H1 (cell line): ENCODE measurements around the gene PRPF6. TPM values are rescaled to one million over a fixed set of nuclear protein-coding genes. Genes with fewer than 3 reads are reported as not detected.

Experiments used
- CTCF ChIA-PET: fragments of 300-600 bp; sonication (Branson Sonifier 250); formaldehyde crosslinking; loops from one replicate; lab custom pipeline; 2021; ENCODE audit not compliant: partially characterized antibody; lab: Charles Lee
- POLR2A ChIA-PET: fragments of 300-600 bp; sonication (Branson Sonifier 250); formaldehyde crosslinking; loops from one replicate; lab custom pipeline; 2021; ENCODE audit warnings: inconsistent platforms; ENCODE audit not compliant: partially characterized antibody; lab: Charles Lee
- DNase-seq, 2 experiments: peaks; one replicate each; pipeline versions ENCODE4 v3.0.0 to v3.0.0-alpha.2; 2010 to 2022; ENCODE audit warnings: low spot score in 2 of 2, low read depth in 1 of 2, mixed read lengths in 1 of 2
- FAIRE-seq: peaks from 2 replicates; lab custom pipeline; 2011; peaks lifted over from hg19 to GRCh38; lab: Jason Lieb, UNC
- H2AFZ ChIP-seq: 2 replicates; pipeline ENCODE4 v1.8.1; 2012; ENCODE audit warnings: low read length, inconsistent platforms
- H2AK5ac ChIP-seq: 2 replicates; pipeline ENCODE4 v1.6.1; 2013; ENCODE audit warnings: low read depth, low read length
- H2BK120ac ChIP-seq: replicated peaks from 2 replicates; pipeline ENCODE3; 2013; ENCODE audit warnings: low read depth, low read length, inconsistent platforms
- H2BK12ac ChIP-seq: 2 replicates; pipeline ENCODE4 v1.6.1; 2013; ENCODE audit warnings: low read depth, low read length
- H2BK15ac ChIP-seq: 2 replicates; pipeline ENCODE4 v1.6.1; 2013; ENCODE audit warnings: low read length
- H2BK20ac ChIP-seq: 2 replicates; pipeline ENCODE4 v1.6.1; 2013; ENCODE audit warnings: low read length
- H2BK5ac ChIP-seq: 2 replicates; pipeline ENCODE4 v1.6.1; 2013; ENCODE audit warnings: low read depth, low read length
- H3K14ac ChIP-seq: 2 replicates; pipeline ENCODE4 v1.6.1; 2013; ENCODE audit warnings: inconsistent platforms; ENCODE audit not compliant: insufficient read length
- H3K18ac ChIP-seq: 2 replicates; pipeline ENCODE4 v1.6.1; 2013; ENCODE audit warnings: low read length; ENCODE audit errors: extremely low read depth
- H3K23ac ChIP-seq: 2 replicates; pipeline ENCODE4 v1.6.1; 2013; ENCODE audit warnings: inconsistent platforms; ENCODE audit not compliant: insufficient read length
- H3K23me2 ChIP-seq: 2 replicates; pipeline ENCODE4 v1.6.1; 2013; ENCODE audit warnings: low read depth, low read length
- H3K27ac ChIP-seq: 2 replicates; pipeline ENCODE4 v1.6.1; 2011; ENCODE audit warnings: low read depth, low read length, inconsistent platforms
- H3K27me3 ChIP-seq, 4 experiments: replicated peaks in 1 of 4; 1 replicate in 1 of 4; 2 replicates in 3 of 4; pipeline versions ENCODE4 v1.6.1 to v1.8.1; 2011 to 2013; ENCODE audit warnings: low read length in 3 of 4, mild to moderate bottlenecking in 3 of 4, inconsistent platforms in 2 of 4, mixed read lengths in 2 of 4, moderate library complexity in 1 of 4; ENCODE audit not compliant: control insufficient read depth in 3 of 4, insufficient read depth in 3 of 4; ENCODE audit errors: extremely low read depth in 1 of 4
- H3K36me3 ChIP-seq, 4 experiments: 2 replicates each; pipeline versions ENCODE4 v1.6.1 to v1.8.1; 2011 to 2013; ENCODE audit warnings: mild to moderate bottlenecking in 4 of 4, low read length in 3 of 4, moderate library complexity in 2 of 4, control low read depth in 1 of 4, inconsistent platforms in 1 of 4; ENCODE audit not compliant: insufficient read depth in 4 of 4, control insufficient read depth in 2 of 4
- H3K4ac ChIP-seq: replicated peaks from 2 replicates; pipeline ENCODE3; 2013; ENCODE audit warnings: low read length, low read depth, mixed read lengths, inconsistent platforms; ENCODE audit not compliant: insufficient read length
- H3K4me1 ChIP-seq, 4 experiments: replicated peaks in 1 of 4; 1 replicate in 1 of 4; 2 replicates in 3 of 4; pipeline versions ENCODE4 v1.6.1 to v1.8.1; 2011 to 2013; ENCODE audit warnings: low read length in 3 of 4, inconsistent platforms in 2 of 4, mixed read lengths in 1 of 4; ENCODE audit not compliant: insufficient read depth in 4 of 4, control insufficient read depth in 3 of 4
- H3K4me2 ChIP-seq, 2 experiments: 2 replicates each; pipeline versions ENCODE4 v1.6.1 to v1.8.1; 2011 to 2013; ENCODE audit warnings: low read depth in 2 of 2, low read length in 2 of 2, control low read depth in 1 of 2, inconsistent platforms in 1 of 2, mild to moderate bottlenecking in 1 of 2; ENCODE audit not compliant: insufficient read depth in 1 of 2
- H3K4me3 ChIP-seq, 4 experiments: fragments of 200-600, 300-600 bp in 1 of 4; sonication (generic), shearing (Covaris generic), sonication (Bioruptor Twin) in 1 of 4; 2 replicates each; pipeline versions ENCODE4 v1.5.1 to v1.8.1; 2011 to 2016; ENCODE audit warnings: low read length in 4 of 4, low read depth in 3 of 4, control low read depth in 2 of 4, inconsistent platforms in 2 of 4, mild to moderate bottlenecking in 2 of 4, mixed read lengths in 1 of 4, moderate library complexity in 1 of 4; ENCODE audit not compliant: insufficient read depth in 2 of 4; ENCODE audit errors: extremely low read depth in 1 of 4
- H3K56ac ChIP-seq: replicated peaks from 2 replicates; pipeline ENCODE3; 2013; ENCODE audit warnings: low read depth, mild to moderate bottlenecking, mixed read lengths, low read length, inconsistent platforms; ENCODE audit not compliant: insufficient read length
- H3K79me1 ChIP-seq: 2 replicates; pipeline ENCODE4 v1.6.1; 2013; ENCODE audit warnings: low read depth, low read length, control low read depth
- H3K79me2 ChIP-seq, 2 experiments: 2 replicates each; pipeline versions ENCODE4 v1.6.1 to v1.8.1; 2012 to 2013; ENCODE audit warnings: low read length in 2 of 2, mild to moderate bottlenecking in 2 of 2, inconsistent platforms in 1 of 2; ENCODE audit not compliant: insufficient read depth in 2 of 2, control insufficient read depth in 1 of 2
- H3K9ac ChIP-seq, 4 experiments: replicated peaks in 1 of 4; 1 replicate in 1 of 4; 2 replicates in 3 of 4; pipeline versions ENCODE4 v1.6.1 to v1.8.1; 2011 to 2013; ENCODE audit warnings: low read depth in 3 of 4, low read length in 3 of 4, control low read depth in 2 of 4, mild to moderate bottlenecking in 2 of 4, moderate library complexity in 2 of 4, inconsistent platforms in 1 of 4; ENCODE audit errors: extremely low read depth in 1 of 4
- H3K9me3 ChIP-seq, 2 experiments: 2 replicates each; pipeline versions ENCODE4 v1.6.1 to v1.8.1; 2012 to 2013; ENCODE audit warnings: mild to moderate bottlenecking in 2 of 2, moderate library complexity in 2 of 2, control low read depth in 1 of 2, inconsistent platforms in 1 of 2, low read depth in 1 of 2, low read length in 1 of 2, mixed read lengths in 1 of 2; ENCODE audit not compliant: insufficient read depth in 2 of 2
- H4K20me1 ChIP-seq, 2 experiments: replicated peaks in 1 of 2; 2 replicates each; pipeline versions ENCODE3 to v1.8.1; 2011 to 2013; ENCODE audit warnings: inconsistent platforms in 2 of 2, low read length in 2 of 2, mild to moderate bottlenecking in 1 of 2; ENCODE audit not compliant: insufficient read depth in 2 of 2, control insufficient read depth in 1 of 2
- H4K5ac ChIP-seq: 2 replicates; pipeline ENCODE4 v1.6.1; 2013; ENCODE audit warnings: low read length, low read depth, mixed read lengths, inconsistent platforms; ENCODE audit not compliant: insufficient read length
- H4K8ac ChIP-seq: 2 replicates; pipeline ENCODE4 v1.8.0; 2013; ENCODE audit warnings: mild to moderate bottlenecking, moderate library complexity, low read length, inconsistent platforms; ENCODE audit not compliant: insufficient read depth; ENCODE audit errors: extremely low read depth
- H4K91ac ChIP-seq: replicated peaks from 2 replicates; pipeline ENCODE3; 2013; ENCODE audit warnings: low read length, mixed read lengths, inconsistent platforms; ENCODE audit not compliant: insufficient read length
- CHD1 ChIP-seq: IDR thresholded peaks from 2 replicates; pipeline ENCODE4 v1.6.1; 2012; ENCODE audit warnings: low read depth, low read length, improper control_type of control experiment
- MAFK ChIP-seq: IDR thresholded peaks from 2 replicates; pipeline ENCODE4 v1.6.1; 2012; ENCODE audit warnings: low read depth, mild to moderate bottlenecking, improper control_type of control experiment, low read length
- NANOG ChIP-seq: IDR thresholded peaks from 2 replicates; pipeline ENCODE4 v1.6.1; 2011; ENCODE audit warnings: low read length, low read depth, mild to moderate bottlenecking, inconsistent platforms; ENCODE audit not compliant: insufficient read depth, poor library complexity, severe bottlenecking
- NRF1 ChIP-seq: IDR thresholded peaks from 2 replicates; pipeline ENCODE4 v1.6.1; 2011; ENCODE audit warnings: mild to moderate bottlenecking, low read depth, low read length, improper control_type of control experiment
- SIN3A ChIP-seq, 2 experiments: IDR thresholded peaks in 1 of 2; conservative IDR thresholded peaks in 1 of 2; 2 replicates each; pipeline ENCODE4 v1.6.1; 2011 to 2012; ENCODE audit warnings: low read length in 2 of 2, improper control_type of control experiment in 1 of 2, low read depth in 1 of 2, mild to moderate bottlenecking in 1 of 2
- SIRT6 ChIP-seq: IDR thresholded peaks from one replicate; pipeline ENCODE4 v1.7.1; 2012; ENCODE audit warnings: low read length, inconsistent platforms
- WGBS, 2 experiments: shearing (Covaris generic) in 1 of 2; methylation state at CpG; one replicate each; pipeline versions ENCODE4 v1.1.6 to v1.1.7; 2013 to 2015; ENCODE audit warnings: low lambda C conversion rate in 2 of 2, mixed read lengths in 2 of 2, inconsistent platforms in 1 of 2, low coverage in 1 of 2, missing lambda C conversion rate in 1 of 2; ENCODE audit not compliant: insufficient replicate concordance in 2 of 2, insufficient coverage in 1 of 2, insufficient read length in 1 of 2; ENCODE audit errors: extremely low coverage in 1 of 2, missing lambda C conversion rate in 1 of 2; 5-methylcytosine and 5-hydroxymethylcytosine counted together
- polyA plus RNA-seq, 7 experiments: library from polyadenylated mRNA; depleted of rRNA in 3 of 7; stranded (reverse) in 5 of 7; unstranded in 2 of 7; fragments of >200 nt in 5 of 7; fragments of 200-250 nt in 2 of 7; gene quantifications; 1 replicate in 5 of 7; 2 replicates in 1 of 7; 4 replicates in 1 of 7; pipeline versions ENCODE4 v1.2.1 to v1.2.3, GENCODE V29; 2011 to 2013; ENCODE audit warnings: missing spikeins in 2 of 7, mixed read lengths in 2 of 7
- total RNA-seq: library from RNA; stranded (reverse); fragmentation: NEBNext Ultra II Directional; extraction: Animal tissue kit (Norgen Biotek cat#: 25700); gene quantifications from 2 replicates; pipeline ENCODE4 v1.2.1, GENCODE V29; 2021
- TF ChIP-seq, protein P1 (sequence below): IDR thresholded peaks from 2 replicates; pipeline ENCODE4 v1.6.1; 2012; ENCODE audit warnings: inconsistent platforms

The PRPF6 gene
- total and polyA plus RNA-seq, 2 of the 8 experiments (the other 6 are each of a cell fraction or from before 2014, with no cell fraction given): 27.9 to 76.9 TPM

DNA sequence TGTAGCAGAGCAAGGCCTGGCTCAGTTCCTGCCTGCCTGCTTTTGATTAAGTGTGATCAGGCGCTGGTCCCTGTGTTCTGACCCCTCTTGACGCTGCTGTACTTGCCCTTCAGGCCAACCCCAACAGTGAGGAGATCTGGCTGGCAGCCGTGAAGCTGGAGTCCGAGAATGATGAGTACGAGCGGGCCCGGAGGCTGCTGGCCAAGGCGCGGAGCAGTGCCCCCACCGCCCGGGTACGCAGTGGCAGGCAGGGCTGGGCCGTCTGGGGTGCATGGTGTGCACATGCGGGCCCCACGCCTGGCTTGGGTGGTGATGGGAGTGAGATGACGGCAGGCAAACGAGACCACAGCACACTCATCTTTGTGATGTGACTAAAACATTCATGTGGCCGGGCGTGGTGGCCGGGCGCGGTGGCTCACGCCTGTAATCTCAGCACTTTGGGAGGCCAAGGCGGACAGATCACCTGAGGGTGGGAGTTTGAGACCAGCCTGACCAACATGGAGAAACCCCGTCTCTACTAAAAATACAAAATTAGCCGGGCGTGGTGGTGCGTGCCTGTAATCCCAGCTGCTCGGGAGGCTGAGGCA, 45.0 kb downstream of the PRPF6 start:
- H3K4me2 ChIP-seq: no peak overlapping the region
- 92% methylated on average over 28 of the region's 29 CpGs; no CpG with 5 or more reads in 1 of the 2 experiments for WGBS, 2 experiments
- no peak overlapping the region for H3K23ac ChIP-seq
- H3K4me3 ChIP-seq: no peak overlapping the region
- H3K4ac ChIP-seq: no peak overlapping the region
- H2BK15ac ChIP-seq: no peak overlapping the region
- no peaks in the 10 kb centered on the region for H3K4me1 ChIP-seq
- 0 out of 2 replicates have a peak, but pooled peaks cover 4% of the 10 kb centered on the region for H3K23me2 ChIP-seq
- peaks cover 3 to 19% of the 10 kb centered on the region in 2 experiments for H4K20me1 ChIP-seq
- H3K18ac ChIP-seq: no peak overlapping the region
- H3K79me2 ChIP-seq: no peaks in the 10 kb centered on the region
- H4K8ac ChIP-seq: no peak overlapping the region; the same call in 1 of the 2 replicates
- no peak overlapping the region for H2BK5ac ChIP-seq
- POLR2A ChIA-PET: no interaction called here
- H4K5ac ChIP-seq: no peak overlapping the region
- DNase-seq (no peak), FAIRE-seq (no peak)
- H3K79me1 ChIP-seq: peaks cover 10% of the 10 kb centered on the region
- no peak overlapping the region for H3K27ac ChIP-seq
- CTCF ChIA-PET: interaction anchor here (3.0 kb wide), 1 partner anchor 94 kb away, joined by 17 read pairs; no protein-coding TSS in a partner anchor
- H2BK20ac ChIP-seq: no peak overlapping the region
- H3K56ac ChIP-seq: no peak overlapping the region
- no peak overlapping the region for H3K14ac ChIP-seq
- H3K36me3 ChIP-seq: peaks cover 24 to 60% (median 50%) of the 10 kb centered on the region in 4 experiments
- TF ChIP-seq MAFK (no peak), SIRT6 (no peak), NANOG (no peak), NRF1 (no peak), CHD1 (no peak), SIN3A (conservative IDR thresholded peaks at IDR 0.05 in 1 of 2, IDR thresholded peaks at IDR 0.05 in 1 of 2; ENCODE audit: low read depth in 1 of 2, low read length in 2 of 2) (no peak)
- TF ChIP-seq, protein P1, sequence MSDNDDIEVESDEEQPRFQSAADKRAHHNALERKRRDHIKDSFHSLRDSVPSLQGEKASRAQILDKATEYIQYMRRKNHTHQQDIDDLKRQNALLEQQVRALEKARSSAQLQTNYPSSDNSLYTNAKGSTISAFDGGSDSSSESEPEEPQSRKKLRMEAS: no peak
- no peak overlapping the region for H4K91ac ChIP-seq
- H2AFZ ChIP-seq: no peak overlapping the region
- H3K9ac ChIP-seq: no peak overlapping the region
- H2AK5ac ChIP-seq: no peak overlapping the region
- no peaks in the 10 kb centered on the region for H3K9me3 ChIP-seq
- no peak overlapping the region for H2BK12ac ChIP-seq
- no peaks in the 10 kb centered on the region for H3K27me3 ChIP-seq
- H2BK120ac ChIP-seq: no peak overlapping the region
